RKO (cell line): Measurements from ENCODE around the gene MAP3K7.
"Not testable (repeated sequence)": the region's sequence is repeated elsewhere in the genome, so short reads cannot be mapped to it uniquely, and the experiment has no call there.

Experiments
- DNase-seq: peaks from one replicate; pipeline ENCODE4 v3.0.0-alpha.2; 2016; ENCODE audit warnings: low spot score

The MAP3K7 gene

GRCh38 chr6:90578894-90579549 lies 7.8 kb downstream of the MAP3K7 start:
- no peak for DNase-seq

GRCh38 chr6:90575267-90575666 lies 11.6 kb downstream of the MAP3K7 start:
- no peak for DNase-seq

- peak; percentile 26 for DNase-seq
These were observed 12.3 kb downstream of the MAP3K7 start for GRCh38 chr6:90574610-90575009.

DNA sequence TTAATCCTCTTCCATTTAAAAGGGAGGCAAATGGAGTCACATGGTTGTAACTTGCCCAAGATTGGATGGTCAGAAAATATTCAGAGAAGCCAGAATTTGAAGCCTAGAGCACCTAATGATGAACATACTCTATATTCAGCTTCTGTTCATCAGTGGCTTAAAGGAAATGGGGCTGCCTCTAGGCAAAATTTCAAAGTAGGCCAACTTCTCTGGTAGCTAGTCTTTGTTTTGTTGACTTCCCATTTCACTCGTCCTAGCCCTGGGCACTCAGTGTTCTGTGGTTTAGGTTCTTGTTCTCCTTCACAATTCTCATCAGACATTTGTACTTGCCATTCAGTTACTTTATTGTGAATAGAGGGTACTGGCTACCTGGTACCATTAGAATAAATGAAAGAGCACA lies 13.2 kb downstream of the MAP3K7 start:
- no peak for DNase-seq

- no peak for DNase-seq
These were observed 14.0 kb downstream of the MAP3K7 start for GRCh38 chr6:90572856-90573255.

- DNase-seq: no peak
These were observed 17.6 kb downstream of the MAP3K7 start for GRCh38 chr6:90569223-90569622.

GRCh38 chr6:90567682-90568081 lies 19.2 kb downstream of the MAP3K7 start:
- not testable (repeated sequence) for DNase-seq

DNA sequence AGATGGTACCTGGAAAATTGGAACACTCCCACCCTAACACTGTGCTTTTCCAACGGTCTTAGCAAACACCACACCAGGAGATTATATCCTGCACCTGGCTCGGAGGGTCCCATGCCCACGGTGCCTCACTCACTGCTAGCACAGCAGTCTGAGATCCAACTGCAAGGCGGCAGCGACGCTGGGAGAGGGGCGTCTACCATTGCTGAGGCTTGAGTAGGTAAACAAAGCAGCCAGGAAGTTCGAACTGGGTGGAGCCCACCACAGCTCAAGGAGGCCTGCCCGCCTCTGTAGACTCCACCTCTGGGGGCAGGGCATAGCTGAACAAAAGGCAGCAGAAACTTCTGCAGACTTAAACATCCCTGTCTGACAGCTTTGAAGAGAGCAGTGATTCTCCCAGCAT lies 24.5 kb downstream of the MAP3K7 start:
- not testable (repeated sequence) for DNase-seq

DNA sequence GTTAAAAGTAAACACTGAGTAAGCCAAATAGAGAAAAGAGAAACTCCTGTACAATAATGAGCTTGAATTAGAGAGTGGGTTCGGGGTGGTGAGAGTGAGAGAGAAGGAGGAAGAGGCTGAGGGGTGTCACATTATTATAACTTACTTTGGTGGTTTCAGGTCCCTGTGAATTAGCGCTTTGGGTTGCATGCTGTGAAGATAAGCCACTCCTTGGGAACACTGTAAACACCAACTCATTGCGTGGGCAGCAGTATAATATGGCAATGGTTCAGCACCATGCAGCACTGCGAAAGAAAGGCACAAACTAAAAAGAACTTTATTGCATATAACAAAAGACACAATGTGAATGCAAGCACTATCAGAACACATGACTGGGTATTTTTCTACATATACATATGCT lies 26.9 kb downstream of the MAP3K7 start:
- no peak for DNase-seq

- no peak for DNase-seq
These were observed 29.9 kb downstream of the MAP3K7 start for GRCh38 chr6:90557006-90557405.

- DNase-seq: no peak
These were observed 38.9 kb downstream of the MAP3K7 start for GRCh38 chr6:90547991-90548390.

- no peak for DNase-seq
These were observed 39.8 kb downstream of the MAP3K7 start for GRCh38 chr6:90547079-90547478.

GRCh38 chr6:90545448-90545847 lies 41.4 kb downstream of the MAP3K7 start:
- DNase-seq: peak; percentile 77

DNA sequence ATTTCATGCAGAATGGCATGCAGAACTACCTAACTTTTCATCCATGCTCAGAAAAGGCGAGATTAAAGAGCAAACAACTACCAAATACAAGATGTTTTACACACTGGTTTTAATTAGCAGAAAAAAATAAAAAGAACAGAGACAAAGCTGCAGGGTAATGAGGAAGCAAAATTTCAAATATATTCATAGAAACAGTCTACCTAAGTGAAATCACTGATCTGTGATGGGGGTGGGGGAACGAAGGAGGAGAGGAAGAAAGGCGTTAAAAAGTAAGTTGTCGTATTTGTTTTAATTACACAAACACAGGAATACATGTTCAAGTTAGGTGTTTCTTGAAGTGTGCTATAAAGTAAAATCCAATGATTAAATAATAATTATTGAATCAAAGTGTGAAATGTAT lies 42.1 kb downstream of the MAP3K7 start:
- DNase-seq: no peak

DNA sequence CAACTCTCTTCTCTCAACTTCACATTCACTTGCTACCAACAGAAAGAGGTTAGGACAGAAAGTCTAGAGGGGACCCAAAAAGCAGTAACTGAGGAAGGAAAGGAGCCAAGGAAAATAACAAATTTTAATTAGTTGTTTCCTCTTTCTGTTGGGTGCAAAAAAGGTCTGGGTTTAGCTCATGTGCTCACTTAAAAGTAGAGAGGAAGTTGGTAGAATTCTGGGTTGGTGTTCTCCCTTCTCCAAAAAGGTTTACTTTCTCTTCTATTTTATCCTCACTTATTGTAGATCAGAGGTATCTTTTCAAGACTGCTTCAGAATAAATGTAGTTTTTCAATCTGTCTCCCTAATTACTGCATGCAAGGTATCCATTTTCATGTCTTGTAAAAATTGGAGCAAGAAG lies 42.8 kb downstream of the MAP3K7 start:
- no peak for DNase-seq

- no peak for DNase-seq
These were observed 45.7 kb downstream of the MAP3K7 start for GRCh38 chr6:90541221-90541620.

GRCh38 chr6:90538278-90539046 lies 48.4 kb downstream of the MAP3K7 start:
- no peak for DNase-seq

GRCh38 chr6:90537723-90538258 lies 49.1 kb downstream of the MAP3K7 start:
- peak; percentile 0 for DNase-seq

- no peak for DNase-seq
These were observed 49.8 kb downstream of the MAP3K7 start for GRCh38 chr6:90537027-90537426.

DNA sequence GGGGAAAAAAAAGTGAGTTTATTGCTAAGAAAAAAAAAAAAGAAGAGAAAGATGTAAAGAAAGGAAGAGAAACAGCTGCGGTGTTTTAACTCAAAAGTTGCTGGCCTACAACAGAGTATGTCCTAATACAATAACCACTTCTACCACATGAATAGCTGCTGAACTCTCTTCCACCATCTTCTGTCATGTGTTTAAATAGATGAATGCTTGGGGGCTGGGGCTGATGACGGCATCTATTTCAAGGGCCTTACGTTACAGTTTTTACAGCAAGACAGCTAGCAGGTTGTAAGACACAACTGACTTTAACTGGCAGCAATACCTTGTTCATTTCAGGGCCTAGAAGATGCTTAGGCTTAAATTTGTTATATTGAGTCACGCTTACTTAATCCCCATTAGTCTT lies 50.4 kb downstream of the MAP3K7 start:
- no peak for DNase-seq

DNA sequence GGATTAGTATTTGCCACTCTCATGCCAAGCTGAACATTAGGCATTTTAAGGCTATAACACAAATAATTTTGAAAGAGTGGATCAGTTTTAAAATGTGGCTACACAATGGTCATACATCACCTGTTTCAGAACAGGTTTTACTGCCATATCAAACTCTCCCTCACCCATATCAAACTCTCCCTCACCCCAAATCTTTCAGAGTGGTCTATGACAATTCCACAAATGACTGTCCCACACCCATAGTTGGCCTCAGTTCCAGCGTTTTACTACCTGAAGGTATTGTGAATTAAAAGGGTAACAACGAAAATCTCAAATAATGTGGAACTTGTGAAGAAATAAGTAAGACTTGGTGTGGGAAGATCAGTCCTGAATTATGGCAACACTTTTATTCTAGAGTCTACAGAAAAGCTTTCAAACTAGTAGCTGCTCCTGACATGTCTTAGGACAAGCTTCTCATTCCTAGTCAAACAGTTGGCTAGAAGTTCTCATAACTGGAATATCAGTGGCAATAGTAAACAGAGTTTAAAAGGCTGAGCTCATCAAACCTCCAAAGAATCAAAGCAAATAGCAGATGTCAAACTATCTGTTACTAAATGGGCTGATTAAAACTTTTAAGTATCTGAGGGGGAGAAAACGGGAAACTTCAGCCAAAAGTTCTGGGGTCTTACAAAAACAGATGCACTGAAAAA lies 52.4 kb downstream of the MAP3K7 start:
- no peak for DNase-seq

DNA sequence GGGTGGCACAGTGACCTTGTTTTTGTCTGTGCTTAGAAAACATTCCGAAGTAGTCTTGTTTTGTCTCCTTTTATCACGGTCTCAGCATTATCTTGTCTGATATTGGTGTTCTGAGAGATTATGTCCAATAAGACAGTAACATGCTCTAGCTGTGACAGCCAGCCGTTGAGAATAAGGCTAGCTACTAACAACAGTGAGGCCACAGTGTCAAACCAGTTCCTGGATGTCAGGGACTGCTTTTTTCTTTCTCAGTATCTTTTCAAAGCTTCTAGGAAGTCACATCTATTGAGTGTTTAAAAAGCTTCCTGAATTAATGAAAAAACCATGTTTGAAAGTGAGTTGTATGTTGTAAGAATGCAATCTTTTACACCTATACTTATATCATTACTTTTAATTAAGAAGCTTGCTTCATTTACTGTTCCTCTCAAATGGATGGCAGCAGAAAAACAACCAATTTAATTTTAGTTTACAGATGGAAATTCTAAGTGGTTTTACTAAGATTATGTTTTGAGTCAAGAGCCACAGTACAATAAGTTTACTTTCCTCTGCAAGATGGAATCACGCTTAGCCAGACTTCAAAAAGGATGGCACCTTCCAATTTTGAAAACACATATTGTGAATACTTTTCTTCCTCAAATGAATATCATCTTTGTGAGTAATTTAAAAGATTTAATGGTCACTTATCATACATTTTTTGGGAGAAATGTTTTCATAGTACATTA lies 53.1 kb downstream of the MAP3K7 start:
- DNase-seq: no peak
